ENCODE measurements around the gene C1R.

Gene C1R

GRCh38 chr12:7093486-7093885 is 1.2 kb upstream of the C1R start:
- TF ChIP-seq SIN3A (IDR thresholded peaks at IDR 0.05; ENCODE audit: borderline replicate concordance, insufficient read depth, low read length) (no peak), POLR2AphosphoS5 (IDR thresholded peaks at IDR 0.05; ENCODE audit: low read depth, low read length) (no peak), TAF1 (IDR thresholded peaks at IDR 0.05; ENCODE audit: borderline replicate concordance, insufficient read depth, low read length) (no peak), FOXP2 (optimal IDR thresholded peaks at IDR 0.05; ENCODE audit: borderline replicate concordance, extremely low read depth, extremely low read length, insufficient read depth) (no peak)
- TF ChIP-seq, protein P1, sequence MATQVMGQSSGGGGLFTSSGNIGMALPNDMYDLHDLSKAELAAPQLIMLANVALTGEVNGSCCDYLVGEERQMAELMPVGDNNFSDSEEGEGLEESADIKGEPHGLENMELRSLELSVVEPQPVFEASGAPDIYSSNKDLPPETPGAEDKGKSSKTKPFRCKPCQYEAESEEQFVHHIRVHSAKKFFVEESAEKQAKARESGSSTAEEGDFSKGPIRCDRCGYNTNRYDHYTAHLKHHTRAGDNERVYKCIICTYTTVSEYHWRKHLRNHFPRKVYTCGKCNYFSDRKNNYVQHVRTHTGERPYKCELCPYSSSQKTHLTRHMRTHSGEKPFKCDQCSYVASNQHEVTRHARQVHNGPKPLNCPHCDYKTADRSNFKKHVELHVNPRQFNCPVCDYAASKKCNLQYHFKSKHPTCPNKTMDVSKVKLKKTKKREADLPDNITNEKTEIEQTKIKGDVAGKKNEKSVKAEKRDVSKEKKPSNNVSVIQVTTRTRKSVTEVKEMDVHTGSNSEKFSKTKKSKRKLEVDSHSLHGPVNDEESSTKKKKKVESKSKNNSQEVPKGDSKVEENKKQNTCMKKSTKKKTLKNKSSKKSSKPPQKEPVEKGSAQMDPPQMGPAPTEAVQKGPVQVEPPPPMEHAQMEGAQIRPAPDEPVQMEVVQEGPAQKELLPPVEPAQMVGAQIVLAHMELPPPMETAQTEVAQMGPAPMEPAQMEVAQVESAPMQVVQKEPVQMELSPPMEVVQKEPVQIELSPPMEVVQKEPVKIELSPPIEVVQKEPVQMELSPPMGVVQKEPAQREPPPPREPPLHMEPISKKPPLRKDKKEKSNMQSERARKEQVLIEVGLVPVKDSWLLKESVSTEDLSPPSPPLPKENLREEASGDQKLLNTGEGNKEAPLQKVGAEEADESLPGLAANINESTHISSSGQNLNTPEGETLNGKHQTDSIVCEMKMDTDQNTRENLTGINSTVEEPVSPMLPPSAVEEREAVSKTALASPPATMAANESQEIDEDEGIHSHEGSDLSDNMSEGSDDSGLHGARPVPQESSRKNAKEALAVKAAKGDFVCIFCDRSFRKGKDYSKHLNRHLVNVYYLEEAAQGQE (IDR thresholded peaks at IDR 0.05; ENCODE audit: insufficient read depth in 1 of 2, low read depth in 2 of 2, low read length in 2 of 2), result no peak

- TF ChIP-seq SIN3A (IDR thresholded peaks at IDR 0.05; ENCODE audit: borderline replicate concordance, insufficient read depth, low read length) (no peak), FOXP2 (optimal IDR thresholded peaks at IDR 0.05; ENCODE audit: borderline replicate concordance, extremely low read depth, extremely low read length, insufficient read depth) (no peak), POLR2AphosphoS5 (IDR thresholded peaks at IDR 0.05; ENCODE audit: low read depth, low read length) (no peak), TAF1 (IDR thresholded peaks at IDR 0.05; ENCODE audit: borderline replicate concordance, insufficient read depth, low read length) (no peak)
- TF ChIP-seq, protein P1 (IDR thresholded peaks at IDR 0.05; ENCODE audit: insufficient read depth in 1 of 2, low read depth in 2 of 2, low read length in 2 of 2), result no peak
These were observed 778 bp upstream of the C1R start for GRCh38 chr12:7092986-7093460.

DNA sequence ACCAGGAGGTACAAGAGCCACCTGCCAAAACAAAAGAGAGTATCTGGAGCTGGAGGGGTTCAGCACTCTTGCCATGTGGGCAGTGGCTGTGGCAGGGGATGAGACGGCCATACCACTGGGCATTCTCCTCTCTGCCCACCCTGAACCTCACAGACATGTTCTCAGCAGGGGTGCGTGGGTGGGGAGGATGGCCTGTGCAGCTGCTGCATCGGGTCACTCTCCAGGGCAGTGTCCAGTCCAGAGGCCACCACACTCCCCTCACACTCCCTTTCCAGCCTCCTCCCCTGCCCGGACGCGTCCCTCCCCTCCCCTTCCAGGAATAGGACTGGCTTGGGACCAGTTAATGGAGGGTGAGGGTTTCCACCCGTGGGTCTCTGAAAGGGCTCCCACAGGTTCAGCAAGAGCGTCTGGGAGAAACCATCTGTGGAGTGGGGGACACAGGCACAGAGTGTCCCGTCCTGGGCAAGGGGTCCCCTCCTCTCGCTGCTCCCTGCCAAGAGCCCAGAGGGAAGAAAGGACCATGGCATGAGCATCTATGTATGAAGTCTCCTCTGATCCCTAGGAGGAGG is 501 bp downstream of the C1R start:
- TF ChIP-seq SIN3A (IDR thresholded peaks at IDR 0.05; ENCODE audit: borderline replicate concordance, insufficient read depth, low read length) (no peak), FOXP2 (optimal IDR thresholded peaks at IDR 0.05; ENCODE audit: borderline replicate concordance, extremely low read depth, extremely low read length, insufficient read depth) (no peak), TAF1 (IDR thresholded peaks at IDR 0.05; ENCODE audit: borderline replicate concordance, insufficient read depth, low read length) (no peak), POLR2AphosphoS5 (IDR thresholded peaks at IDR 0.05; ENCODE audit: low read depth, low read length) (no peak)
- TF ChIP-seq, protein P1 (IDR thresholded peaks at IDR 0.05; ENCODE audit: insufficient read depth in 1 of 2, low read depth in 2 of 2, low read length in 2 of 2), result no peak

DNA sequence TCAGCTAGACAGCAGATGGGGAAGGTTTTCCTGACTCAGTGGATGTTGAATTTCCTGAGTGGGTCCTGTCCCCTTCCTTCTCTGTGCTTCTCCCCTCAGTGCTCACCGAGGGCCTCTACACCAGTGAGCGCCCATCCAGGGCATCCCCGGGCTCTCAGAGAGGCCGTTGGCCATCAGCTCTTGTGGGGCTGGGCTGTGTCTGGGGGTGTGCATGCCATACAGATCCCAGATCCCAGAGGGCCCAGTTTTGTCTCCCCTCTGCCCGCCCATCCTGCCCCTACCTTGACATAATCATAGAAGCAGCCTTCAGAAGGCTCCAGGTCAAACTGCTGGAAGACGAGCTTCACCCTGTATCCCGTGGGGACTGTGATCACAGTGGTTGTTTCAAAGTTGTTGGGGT is 1.1 kb downstream of the C1R start:
- no peak for TF ChIP-seq POLR2AphosphoS5 (IDR thresholded peaks at IDR 0.05; ENCODE audit: low read depth, low read length)
- TF ChIP-seq, protein P1 (IDR thresholded peaks at IDR 0.05; ENCODE audit: insufficient read depth in 1 of 2, low read depth in 2 of 2, low read length in 2 of 2), result no peak
- no peak for TF ChIP-seq FOXP2 (optimal IDR thresholded peaks at IDR 0.05; ENCODE audit: borderline replicate concordance, extremely low read depth, extremely low read length, insufficient read depth)
- TF ChIP-seq TAF1 (IDR thresholded peaks at IDR 0.05; ENCODE audit: borderline replicate concordance, insufficient read depth, low read length), result no peak
- no peak for TF ChIP-seq SIN3A (IDR thresholded peaks at IDR 0.05; ENCODE audit: borderline replicate concordance, insufficient read depth, low read length)

All from PFSK-1 (cell line).